SK-N-SH (cell line): ENCODE measurements around the gene ARRDC3. TPM values are rescaled to one million over a fixed set of nuclear protein-coding genes. Genes with fewer than 3 reads are reported as not detected.

Source experiments
- CTCF ChIA-PET: fragments of 300-600, 350-600 bp; formaldehyde crosslinking; extraction: SDS; loops from one replicate; lab custom pipeline; 2021; lab: Yijun Ruan, JAX
- POLR2A ChIA-PET: fragments of 350-600 bp; sonication (Branson Sonifier 250); formaldehyde crosslinking; extraction: SDS; loops from one replicate; lab custom pipeline; 2020; ENCODE audit warnings: antibody characterized with exemption, inconsistent platforms; lab: Yijun Ruan, JAX
- DNase-seq: peaks from one replicate; pipeline ENCODE4 v3.0.0; 2012
- H2AFZ ChIP-seq: fragments of 200-600 bp; sonication (generic); 2 replicates; pipeline ENCODE4 v1.8.1; 2016; ENCODE audit warnings: antibody characterized with exemption, mild to moderate bottlenecking, low read depth
- H3F3A ChIP-seq: fragments of 200-600 bp; sonication (generic); replicated peaks from 2 replicates; pipeline ENCODE3; 2016; ENCODE audit warnings: antibody characterized with exemption, mild to moderate bottlenecking; ENCODE audit not compliant: insufficient read depth
- H3K27ac ChIP-seq, 2 experiments: fragments of 200-500 bp in 1 of 2; fragments of 200-600 bp in 1 of 2; sonication (Bioruptor generic) in 1 of 2; sonication (generic), shearing (Covaris generic) in 1 of 2; 2 replicates each; pipeline versions ENCODE4 v1.5.1 to v1.6.1; 2014 to 2016; ENCODE audit warnings: low read depth in 2 of 2, inconsistent platforms in 1 of 2, low read length in 1 of 2, mild to moderate bottlenecking in 1 of 2, mixed read lengths in 1 of 2
- H3K27me3 ChIP-seq: fragments of 200-600 bp; sonication (generic), shearing (Covaris generic); 2 replicates; pipeline ENCODE4 v1.6.1; 2016; ENCODE audit warnings: mixed run types; ENCODE audit not compliant: insufficient read depth
- H3K36me3 ChIP-seq, 2 experiments: fragments of 200-500 bp in 1 of 2; fragments of 200-600 bp in 1 of 2; sonication (Bioruptor generic) in 1 of 2; sonication (generic) in 1 of 2; replicated peaks in 1 of 2; 2 replicates each; pipeline versions ENCODE3 to v1.5.1; 2014 to 2016; ENCODE audit warnings: low read length in 1 of 2, mild to moderate bottlenecking in 1 of 2; ENCODE audit not compliant: insufficient read depth in 2 of 2, control insufficient read depth in 1 of 2
- H3K4me1 ChIP-seq, 2 experiments: fragments of 200-500 bp in 1 of 2; fragments of 200-600 bp in 1 of 2; sonication (Bioruptor generic) in 1 of 2; sonication (generic), shearing (Covaris generic) in 1 of 2; 2 replicates each; pipeline versions ENCODE4 v1.5.1 to v1.6.1; 2014 to 2016; ENCODE audit warnings: low read depth in 1 of 2, low read length in 1 of 2, mixed run types in 1 of 2; ENCODE audit not compliant: insufficient read depth in 2 of 2, control insufficient read depth in 1 of 2
- H3K4me2 ChIP-seq: fragments of 200-600 bp; sonication (generic), shearing (Covaris generic); 2 replicates; pipeline ENCODE4 v1.6.1; 2017; ENCODE audit warnings: mixed run types
- H3K4me3 ChIP-seq, 2 experiments: fragments of 200-500 bp in 1 of 2; fragments of 200-600 bp in 1 of 2; sonication (Bioruptor generic) in 1 of 2; sonication (generic), shearing (Covaris generic) in 1 of 2; 2 replicates each; pipeline versions ENCODE4 v1.5.1 to v1.8.1; 2014 to 2016; ENCODE audit warnings: low read depth in 2 of 2, inconsistent platforms in 1 of 2, low read length in 1 of 2, mild to moderate bottlenecking in 1 of 2, mixed read lengths in 1 of 2, moderate library complexity in 1 of 2
- H3K79me2 ChIP-seq: fragments of 200-600 bp; sonication (generic); 2 replicates; pipeline ENCODE4 v1.8.1; 2017; ENCODE audit warnings: mild to moderate bottlenecking; ENCODE audit not compliant: insufficient read depth
- H3K9ac ChIP-seq: fragments of 200-600 bp; sonication (generic); 2 replicates; pipeline ENCODE4 v1.6.1; 2017; ENCODE audit warnings: mixed run types
- H3K9me2 ChIP-seq: fragments of 200-600 bp; sonication (generic); 2 replicates; pipeline ENCODE4 v1.6.1; 2017; ENCODE audit warnings: mixed run types
- H3K9me3 ChIP-seq: fragments of 200-600 bp; sonication (generic); 2 replicates; pipeline ENCODE4 v1.6.1; 2017; ENCODE audit warnings: mixed run types, mild to moderate bottlenecking, moderate library complexity
- H4K20me1 ChIP-seq: fragments of 200-600 bp; sonication (generic); 2 replicates; pipeline ENCODE4 v1.6.1; 2017; ENCODE audit warnings: mild to moderate bottlenecking, mixed run types; ENCODE audit not compliant: insufficient read depth
- CTCF ChIP-seq: fragments of 200-600 bp; sonication (generic); IDR thresholded peaks from 2 replicates; pipeline ENCODE4 v1.6.1; 2017; ENCODE audit warnings: antibody characterized with exemption, mild to moderate bottlenecking, moderate library complexity
- IRF3 ChIP-seq: fragments of 150-350 bp; IDR thresholded peaks from 2 replicates; pipeline ENCODE4 v1.6.1; 2016; ENCODE audit warnings: mild to moderate bottlenecking, low read depth, low read length
- MEF2A ChIP-seq: IDR thresholded peaks from 2 replicates; pipeline ENCODE4 v1.4.0; 2012; ENCODE audit warnings: low read depth, borderline replicate concordance
- MXI1 ChIP-seq: IDR thresholded peaks from 2 replicates; pipeline ENCODE4 v1.6.1; 2012; ENCODE audit warnings: mild to moderate bottlenecking, low read depth, low read length, improper control_type of control experiment
- POLR2AphosphoS5 ChIP-seq: IDR thresholded peaks from 2 replicates; pipeline ENCODE4 v1.6.1; 2012; ENCODE audit warnings: low read depth, low read length
- RCOR1 ChIP-seq: fragments of 150-350 bp; IDR thresholded peaks from 2 replicates; pipeline ENCODE4 v1.6.1; 2017; ENCODE audit warnings: antibody characterized with exemption, low read length
- RFX5 ChIP-seq: IDR thresholded peaks from 2 replicates; pipeline ENCODE4 v1.6.1; 2012; ENCODE audit warnings: mild to moderate bottlenecking, improper control_type of control experiment, low read length
- TAF1 ChIP-seq: IDR thresholded peaks from 2 replicates; pipeline ENCODE4 v1.6.1; 2012; ENCODE audit warnings: low read depth, mild to moderate bottlenecking, low read length, moderate library complexity, borderline replicate concordance
- WGBS: methylation state at CpG from one replicate; pipeline ENCODE4 v1.1.6; 2017; ENCODE audit warnings: low lambda C conversion rate; 5-methylcytosine and 5-hydroxymethylcytosine counted together
- polyA plus RNA-seq, 3 experiments: library from polyadenylated mRNA; depleted of rRNA; stranded (reverse); fragments of >200 nt; gene quantifications; 2 replicates each; pipeline ENCODE4 v1.2.3, GENCODE V29; 2012
- TF ChIP-seq, protein P1 (sequence below): IDR thresholded peaks from 2 replicates; pipeline ENCODE4 v1.6.1; 2012; ENCODE audit warnings: mild to moderate bottlenecking, low read depth, low read length, moderate library complexity
- TF ChIP-seq, protein P2 (sequence below): IDR thresholded peaks from 2 replicates; pipeline ENCODE4 v1.4.0; 2012; ENCODE audit warnings: low read depth

The ARRDC3 gene
- polyA plus RNA-seq, 1 of the 3 experiments (the other 2 are of a cell fraction), result 26.0 TPM

DNA sequence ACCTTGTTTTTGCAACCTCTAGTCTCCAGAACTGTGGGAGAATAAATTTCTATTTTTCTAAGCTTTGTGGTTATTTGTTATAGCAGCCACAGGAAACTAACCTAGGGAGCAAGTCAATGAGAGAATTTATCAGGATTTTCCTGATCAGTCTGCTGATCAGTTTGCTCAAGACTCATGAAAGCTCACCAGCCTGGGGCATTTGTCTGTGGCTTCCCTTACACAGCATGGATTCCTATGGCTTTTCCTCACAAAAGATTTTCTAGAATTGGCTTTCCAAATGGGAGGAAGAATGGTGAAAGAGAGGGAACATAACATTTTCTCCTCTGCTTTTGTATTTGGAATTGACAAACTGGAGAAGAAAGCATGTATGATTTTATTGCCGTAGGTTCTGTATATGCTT lies 20.2 kb downstream of the ARRDC3 start (continued):
- TF ChIP-seq, protein P1, sequence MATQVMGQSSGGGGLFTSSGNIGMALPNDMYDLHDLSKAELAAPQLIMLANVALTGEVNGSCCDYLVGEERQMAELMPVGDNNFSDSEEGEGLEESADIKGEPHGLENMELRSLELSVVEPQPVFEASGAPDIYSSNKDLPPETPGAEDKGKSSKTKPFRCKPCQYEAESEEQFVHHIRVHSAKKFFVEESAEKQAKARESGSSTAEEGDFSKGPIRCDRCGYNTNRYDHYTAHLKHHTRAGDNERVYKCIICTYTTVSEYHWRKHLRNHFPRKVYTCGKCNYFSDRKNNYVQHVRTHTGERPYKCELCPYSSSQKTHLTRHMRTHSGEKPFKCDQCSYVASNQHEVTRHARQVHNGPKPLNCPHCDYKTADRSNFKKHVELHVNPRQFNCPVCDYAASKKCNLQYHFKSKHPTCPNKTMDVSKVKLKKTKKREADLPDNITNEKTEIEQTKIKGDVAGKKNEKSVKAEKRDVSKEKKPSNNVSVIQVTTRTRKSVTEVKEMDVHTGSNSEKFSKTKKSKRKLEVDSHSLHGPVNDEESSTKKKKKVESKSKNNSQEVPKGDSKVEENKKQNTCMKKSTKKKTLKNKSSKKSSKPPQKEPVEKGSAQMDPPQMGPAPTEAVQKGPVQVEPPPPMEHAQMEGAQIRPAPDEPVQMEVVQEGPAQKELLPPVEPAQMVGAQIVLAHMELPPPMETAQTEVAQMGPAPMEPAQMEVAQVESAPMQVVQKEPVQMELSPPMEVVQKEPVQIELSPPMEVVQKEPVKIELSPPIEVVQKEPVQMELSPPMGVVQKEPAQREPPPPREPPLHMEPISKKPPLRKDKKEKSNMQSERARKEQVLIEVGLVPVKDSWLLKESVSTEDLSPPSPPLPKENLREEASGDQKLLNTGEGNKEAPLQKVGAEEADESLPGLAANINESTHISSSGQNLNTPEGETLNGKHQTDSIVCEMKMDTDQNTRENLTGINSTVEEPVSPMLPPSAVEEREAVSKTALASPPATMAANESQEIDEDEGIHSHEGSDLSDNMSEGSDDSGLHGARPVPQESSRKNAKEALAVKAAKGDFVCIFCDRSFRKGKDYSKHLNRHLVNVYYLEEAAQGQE, result no peak
- TF ChIP-seq MEF2A (no peak), RFX5 (no peak), TAF1 (no peak), IRF3 (no peak)
- TF ChIP-seq, all 33 proteins: peak for 0

GRCh38 chr5:91361790-91362189 lies 21.3 kb downstream of the ARRDC3 start:
- ChIA-PET CTCF (interaction anchor here (1.0 kb wide), 1 partner anchor 13 kb away, joined by 3 read pairs; no protein-coding TSS in a partner anchor), POLR2A (no interaction called here)
- Histone ChIP-seq H3K9me2 (no peaks in the 10 kb centered on the region), H3F3A (peaks cover 7% of the 10 kb centered on the region), H3K27ac (no peak overlapping the region), H3K9ac (no peak overlapping the region), H2AFZ (no peak overlapping the region), H3K9me3 (no peaks in the 10 kb centered on the region), H3K27me3 (no peaks in the 10 kb centered on the region), H3K4me3 (no peak overlapping the region), H4K20me1 (no peaks in the 10 kb centered on the region), H3K4me2 (no peak overlapping the region), H3K4me1 (peaks cover 0 to 4% of the 10 kb centered on the region in 2 experiments; a peak in 1 of 4 replicates), H3K79me2 (no peaks in the 10 kb centered on the region), H3K36me3 (no peaks in the 10 kb centered on the region)
- 91% methylated on average over 3 of the region's 3 CpGs for WGBS
- TF ChIP-seq MXI1, result no peak
- TF ChIP-seq POLR2AphosphoS5, result no peak
- TF ChIP-seq RCOR1, result no peak
- TF ChIP-seq CTCF, result no peak
- TF ChIP-seq, protein P2, sequence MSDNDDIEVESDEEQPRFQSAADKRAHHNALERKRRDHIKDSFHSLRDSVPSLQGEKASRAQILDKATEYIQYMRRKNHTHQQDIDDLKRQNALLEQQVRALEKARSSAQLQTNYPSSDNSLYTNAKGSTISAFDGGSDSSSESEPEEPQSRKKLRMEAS, result no peak
- DNase-seq, result no peak
